HG03439 (cell line): ENCODE measurements around the gene NDUFV3.
A peak's percentile ranks its signal among the peaks of the same experiment; 100 is the strongest.
"Not testable (repeated sequence)": the region's sequence is repeated elsewhere in the genome, so short reads cannot be mapped to it uniquely, and the experiment has no call there.

Experiments
- ATAC-seq: cut with Tn5 transposase; IDR thresholded peaks from one replicate; pipeline ENCODE4 v1.9.1; 2021; ENCODE audit warnings: mild to moderate bottlenecking, moderate library complexity; ENCODE audit not compliant: unreplicated experiment

Gene NDUFV3

DNA sequence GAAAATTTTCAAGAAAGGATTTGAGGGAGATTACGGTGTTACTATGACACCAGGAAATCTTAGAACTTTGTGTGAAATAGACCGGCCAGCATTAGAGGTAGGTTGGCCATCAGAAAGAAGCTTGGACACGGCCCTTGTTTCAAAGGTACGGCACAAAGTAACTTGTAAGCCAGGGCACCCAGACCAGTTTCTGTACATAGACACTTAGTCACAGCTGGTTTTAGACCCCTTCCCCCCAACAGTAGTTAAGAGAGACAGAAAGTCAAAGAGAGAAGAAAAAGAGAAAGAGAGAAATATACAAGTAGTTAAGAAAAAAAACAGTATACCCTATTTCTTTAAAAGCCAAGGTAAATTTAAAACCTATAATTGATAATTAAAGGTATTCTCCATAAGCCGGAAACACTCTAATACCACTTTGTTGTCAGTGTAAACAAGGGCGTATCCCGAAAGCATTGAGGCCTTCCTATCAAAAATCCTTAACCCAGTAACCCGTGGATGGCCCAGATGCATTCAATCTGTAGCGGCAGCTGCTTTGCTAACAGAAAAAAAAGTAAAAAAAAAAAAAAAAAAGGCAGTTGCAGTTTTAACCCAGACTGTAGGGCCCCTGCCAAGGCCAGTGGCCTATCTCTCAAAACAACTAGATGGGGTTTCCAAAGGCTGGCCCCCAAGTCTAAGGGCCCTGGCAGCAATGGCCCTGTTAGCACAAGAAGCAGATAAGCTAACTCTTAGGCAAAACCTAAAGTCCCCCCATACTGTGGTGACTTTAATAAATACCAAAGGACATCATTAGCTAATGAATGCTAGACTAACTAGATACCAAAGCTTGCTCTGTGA, 40.2 kb downstream of the NDUFV3 start:
- ATAC-seq: not testable (repeated sequence)

DNA sequence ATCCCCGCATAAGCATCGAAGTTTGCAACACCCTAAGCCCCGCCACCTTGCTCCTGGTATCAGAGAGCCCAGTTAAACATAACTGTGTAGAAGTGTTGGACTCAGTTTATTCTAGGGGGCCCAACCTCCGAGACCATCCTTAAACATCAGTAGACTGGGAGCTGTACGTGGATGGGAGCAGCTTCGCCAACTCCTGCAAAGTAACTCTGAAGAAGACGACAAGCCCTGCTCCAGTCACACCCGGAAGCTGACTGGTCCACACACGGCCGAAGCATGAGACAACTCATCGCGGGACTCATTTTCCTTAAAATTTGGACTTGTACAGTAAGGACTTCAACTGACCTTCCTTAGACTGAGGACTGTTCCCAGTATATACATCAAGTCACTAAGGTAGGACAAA, 40.9 kb downstream of the NDUFV3 start:
- ATAC-seq: not testable (repeated sequence)

DNA sequence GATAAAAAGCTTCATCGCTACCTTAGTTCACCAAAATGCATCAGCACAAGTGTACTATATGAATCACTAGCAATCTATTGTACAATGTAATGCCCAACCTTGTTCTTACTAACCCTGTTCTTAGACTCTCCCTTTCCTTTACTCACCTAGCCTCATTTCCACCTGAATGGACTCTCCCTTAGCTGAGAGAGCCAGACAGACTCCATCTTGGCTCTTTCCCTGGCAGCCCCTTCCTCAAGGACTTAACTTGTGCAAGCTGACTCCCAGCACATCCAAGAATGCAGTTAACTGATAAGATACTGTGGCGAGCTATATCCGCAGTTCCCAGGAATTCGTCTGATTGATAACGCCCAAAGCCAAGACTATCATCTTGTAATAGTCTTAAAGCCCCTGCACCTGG, 43.3 kb downstream of the NDUFV3 start:
- not testable (repeated sequence) for ATAC-seq

DNA sequence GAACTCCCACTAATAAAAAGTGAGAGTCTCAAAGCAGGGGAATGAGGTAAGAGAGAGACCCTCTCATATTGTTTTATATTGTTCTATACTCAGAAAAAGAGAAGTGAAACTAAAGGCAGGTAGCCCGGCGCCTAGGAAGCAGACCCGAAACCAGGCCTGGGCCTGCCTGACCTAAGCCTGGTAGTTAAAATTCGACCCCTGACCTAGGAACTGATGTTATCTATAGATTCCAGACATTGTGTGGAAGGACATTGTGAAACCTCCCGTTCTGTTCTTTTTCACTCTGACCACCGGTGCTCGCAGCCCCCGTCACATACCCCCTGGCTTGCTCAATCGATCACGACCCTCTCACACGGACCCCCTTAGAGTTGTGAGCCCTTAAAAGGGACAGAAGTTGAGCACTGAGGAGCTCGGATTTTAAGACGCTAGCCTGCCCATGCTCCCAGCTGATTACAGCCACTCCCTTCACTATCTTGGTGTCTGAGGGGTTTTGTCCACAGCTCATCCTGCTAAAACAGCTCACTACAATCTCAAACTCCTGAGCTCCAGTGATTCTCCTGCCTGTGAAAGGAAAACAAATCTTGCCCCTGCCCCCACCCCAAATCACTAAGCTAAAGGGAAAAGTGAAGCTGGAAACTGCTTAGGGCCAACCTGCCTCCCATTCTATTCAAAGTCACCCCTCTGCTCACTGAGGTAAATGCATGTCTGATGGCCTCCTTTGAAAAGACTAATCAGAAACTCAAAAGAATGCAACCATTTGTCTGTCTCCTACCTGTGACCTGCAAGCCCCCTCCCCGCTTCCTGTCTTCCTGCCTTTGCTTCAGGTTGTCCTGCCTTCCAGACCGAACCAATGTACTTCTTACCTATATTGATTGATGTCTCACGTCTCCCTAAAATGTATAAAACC, 44.2 kb downstream of the NDUFV3 start:
- ATAC-seq: not testable (repeated sequence)

DNA sequence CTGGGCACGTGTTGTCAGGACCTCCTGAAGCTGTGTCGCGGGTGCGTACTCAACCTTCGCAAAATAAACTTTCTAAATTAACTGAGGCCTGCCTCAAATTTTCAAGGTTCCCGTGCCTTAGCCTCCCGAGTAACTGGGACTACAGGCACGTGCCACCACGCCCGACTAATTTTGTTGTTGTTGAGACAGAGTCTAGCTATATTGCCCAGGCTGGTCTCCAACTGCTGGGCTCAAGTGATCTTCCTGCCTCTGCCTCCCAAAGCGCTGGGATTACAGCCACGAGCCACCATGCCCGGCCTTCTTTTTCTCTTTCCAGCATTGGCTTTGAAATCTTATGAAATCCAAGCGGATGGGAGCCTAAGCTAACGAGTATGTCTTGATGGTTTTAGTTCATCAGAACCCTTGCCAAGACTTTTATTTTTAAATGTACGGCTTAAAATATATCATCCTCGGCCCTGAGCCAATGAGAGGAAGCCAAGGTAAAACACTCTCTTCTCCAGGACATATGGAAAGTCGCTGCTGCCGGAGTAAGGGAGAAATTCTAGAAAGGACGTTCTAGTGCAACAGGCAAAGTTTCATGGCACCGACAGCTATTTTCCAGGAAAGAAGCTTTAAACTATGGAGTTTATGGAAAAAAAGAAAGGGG, 45.0 kb downstream of the NDUFV3 start:
- no peak for ATAC-seq

DNA sequence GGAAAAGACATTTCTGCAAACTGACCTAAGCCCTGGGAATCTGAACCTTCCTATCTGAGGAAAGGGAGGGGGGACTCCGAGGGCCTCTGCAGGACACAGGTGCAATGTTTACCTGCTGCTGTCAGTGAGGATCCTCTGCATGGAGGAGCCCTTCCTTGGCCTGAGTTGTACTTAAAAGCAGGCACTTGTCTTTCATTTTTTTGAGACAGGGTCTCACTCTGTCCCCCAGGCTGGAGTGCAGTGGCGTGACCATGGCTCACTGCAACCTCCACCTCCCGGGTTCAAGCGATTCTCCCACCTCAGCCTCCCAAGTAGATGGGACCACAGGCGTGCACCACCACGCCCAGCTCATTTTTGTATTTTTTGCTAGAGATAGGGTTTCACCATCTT, 45.5 kb downstream of the NDUFV3 start:
- not testable (repeated sequence) for ATAC-seq

DNA sequence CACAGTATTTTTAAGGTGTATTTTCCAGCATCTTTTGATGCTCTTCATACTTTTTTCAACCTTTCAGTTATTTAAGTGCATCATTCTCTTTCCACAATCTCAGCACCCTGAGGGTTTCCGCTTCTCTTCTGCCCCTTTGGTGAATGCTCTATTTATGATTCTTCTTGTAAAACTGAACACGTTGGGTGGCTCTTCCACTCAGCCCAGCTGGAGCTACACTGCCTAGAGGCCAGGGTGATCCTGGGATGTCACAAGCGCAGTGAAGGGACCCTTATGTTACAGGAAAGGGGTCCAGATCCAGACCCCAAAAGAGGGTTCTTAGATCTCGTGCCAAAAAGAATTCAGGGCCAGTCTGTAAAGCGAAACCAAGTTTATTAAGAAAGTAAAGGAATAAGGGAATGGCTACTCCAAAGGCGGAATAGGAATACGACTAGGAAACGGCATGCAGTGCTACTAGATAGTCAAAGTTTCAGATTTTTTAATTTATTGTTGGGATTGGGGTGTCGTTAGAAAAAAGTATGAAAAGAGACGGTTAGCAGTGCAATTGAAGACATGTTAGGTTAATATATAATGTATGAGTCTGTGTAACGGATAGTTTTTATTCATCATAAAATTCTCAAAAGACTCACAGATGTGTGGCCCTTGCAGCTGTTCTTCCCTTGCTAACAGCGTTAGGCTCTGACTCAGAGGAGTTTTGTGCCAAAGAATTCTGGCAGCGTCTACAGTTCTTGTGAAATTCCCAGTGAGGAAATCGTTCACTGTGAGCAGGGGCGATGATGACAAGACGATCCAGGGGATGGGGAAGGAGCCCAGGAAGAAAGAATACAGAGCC, 46.7 kb downstream of the NDUFV3 start:
- no peak for ATAC-seq

DNA sequence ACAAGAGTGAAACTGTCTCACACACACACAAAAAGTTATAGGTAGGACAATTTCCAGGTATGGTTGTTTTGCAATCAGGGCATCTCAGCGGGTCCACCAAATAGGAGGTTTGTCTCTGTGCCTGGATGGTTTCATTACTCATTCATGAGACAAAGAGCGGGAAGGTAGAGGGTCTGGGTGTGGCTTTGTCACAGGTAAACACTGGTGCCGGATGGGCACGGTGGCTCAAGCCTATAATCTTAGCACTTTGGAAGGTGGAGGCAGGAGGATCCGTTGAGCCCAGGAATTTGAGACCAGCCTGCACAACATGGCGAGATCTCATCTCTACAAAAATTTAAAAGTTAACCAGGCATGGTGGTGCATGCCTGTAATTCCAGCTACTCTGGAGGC, 48.6 kb downstream of the NDUFV3 start:
- no peak for ATAC-seq

DNA sequence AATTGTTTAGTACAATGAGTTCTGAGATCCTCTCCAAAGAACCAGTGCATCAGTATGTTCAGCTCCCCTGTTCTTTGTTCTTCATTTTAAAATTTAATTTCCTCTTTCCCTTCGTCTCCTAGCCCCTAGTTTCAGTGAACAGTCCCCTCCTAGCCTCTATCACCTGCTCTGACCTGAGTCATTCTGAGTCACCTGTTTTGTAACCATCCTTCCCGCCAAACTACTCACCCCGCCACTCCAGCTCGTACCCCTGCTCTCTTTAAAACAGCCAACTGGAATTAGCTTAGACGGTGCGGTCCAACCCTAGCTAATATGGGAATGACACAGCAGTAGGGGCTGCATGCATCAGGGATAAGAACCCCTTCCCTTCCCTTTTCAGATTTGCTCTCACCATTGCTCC, 49.1 kb downstream of the NDUFV3 start:
- no peak for ATAC-seq

DNA sequence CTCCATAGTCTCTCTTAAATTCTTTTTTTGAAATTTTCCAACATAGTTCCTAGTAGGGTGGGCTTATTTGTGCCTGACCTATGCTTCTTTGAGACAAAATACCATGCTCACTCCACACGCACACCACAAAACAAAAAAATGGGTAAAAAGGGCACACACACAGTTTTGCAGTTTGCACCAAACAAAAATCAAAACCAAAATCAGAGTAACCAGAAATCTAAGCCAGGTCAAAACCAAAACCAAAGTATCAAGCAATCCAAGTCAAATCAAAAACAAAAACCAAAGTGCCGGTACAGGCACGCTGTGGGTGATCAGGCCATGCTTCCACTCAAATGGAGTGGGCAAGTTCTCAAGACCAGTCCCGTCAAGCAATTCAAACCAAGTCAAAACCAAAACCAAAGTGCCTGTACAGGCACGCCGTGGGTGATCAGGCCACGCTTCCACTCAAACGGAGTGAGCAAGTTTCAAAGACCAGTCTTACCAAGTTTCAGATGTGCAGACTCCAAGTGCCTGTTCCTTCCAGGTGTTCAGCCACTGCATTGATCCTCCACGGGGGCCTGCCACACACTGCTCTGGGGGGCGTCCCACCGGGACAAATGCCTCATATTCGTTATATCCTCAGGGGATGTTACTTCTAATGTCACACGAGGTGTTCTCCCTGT, 56.1 kb downstream of the NDUFV3 start:
- not testable (repeated sequence) for ATAC-seq

DNA sequence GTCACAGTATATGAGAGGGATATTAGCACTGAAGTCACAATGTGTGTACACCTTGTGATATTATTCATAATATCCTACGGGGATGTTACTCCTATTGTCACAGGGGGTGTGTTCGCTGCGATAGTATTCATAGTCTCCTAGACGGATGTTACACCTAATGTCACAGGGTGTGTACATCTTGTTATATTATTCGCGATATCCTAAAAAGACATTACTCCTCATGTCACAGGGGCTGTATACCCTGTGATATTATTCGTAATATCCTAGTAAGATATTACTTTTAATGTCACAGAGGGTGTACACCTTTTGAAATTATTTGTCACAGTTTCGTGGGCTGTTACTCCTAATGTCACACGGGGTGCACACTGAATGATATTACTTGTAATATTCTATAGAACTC, 58.1 kb downstream of the NDUFV3 start:
- ATAC-seq: not testable (repeated sequence)

DNA sequence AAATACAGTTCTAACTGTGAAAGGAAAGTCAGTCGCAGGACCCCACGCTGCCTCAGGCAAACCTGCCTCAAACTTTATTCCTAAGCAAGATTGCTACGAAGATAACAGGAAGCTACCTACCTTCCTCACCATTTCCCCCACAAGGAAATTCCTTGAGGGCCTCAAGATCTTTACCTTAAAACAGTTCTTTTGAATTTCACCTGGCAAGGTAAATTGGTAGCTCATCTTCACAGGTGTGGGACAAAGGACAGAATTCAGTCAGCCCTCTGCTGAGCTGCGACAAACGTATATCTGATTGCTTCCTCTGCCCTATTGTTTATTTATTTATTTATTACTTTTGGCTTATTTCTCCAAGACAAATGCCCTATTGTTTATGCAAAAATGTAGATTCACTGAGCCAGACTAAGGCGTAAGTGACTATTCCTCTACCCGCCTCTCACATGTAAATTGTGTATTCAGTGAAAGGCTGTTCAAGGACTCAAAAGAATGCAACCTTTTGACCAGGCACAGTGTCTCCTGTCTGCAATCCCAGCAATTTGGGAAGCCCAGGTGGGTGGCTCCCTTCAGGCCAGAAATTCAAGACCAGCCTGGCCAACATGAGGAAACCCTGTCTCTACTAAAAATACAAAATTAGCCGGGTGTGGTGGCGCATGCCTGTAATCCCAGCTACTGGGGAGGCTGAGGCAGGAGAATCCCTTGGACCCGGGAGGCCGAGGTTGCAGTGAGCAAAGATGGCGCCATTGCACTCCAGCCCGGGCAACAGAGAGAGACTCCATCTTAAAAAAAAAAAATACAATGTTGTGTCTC, 63.9 kb downstream of the NDUFV3 start:
- ATAC-seq: peak; percentile 100

DNA sequence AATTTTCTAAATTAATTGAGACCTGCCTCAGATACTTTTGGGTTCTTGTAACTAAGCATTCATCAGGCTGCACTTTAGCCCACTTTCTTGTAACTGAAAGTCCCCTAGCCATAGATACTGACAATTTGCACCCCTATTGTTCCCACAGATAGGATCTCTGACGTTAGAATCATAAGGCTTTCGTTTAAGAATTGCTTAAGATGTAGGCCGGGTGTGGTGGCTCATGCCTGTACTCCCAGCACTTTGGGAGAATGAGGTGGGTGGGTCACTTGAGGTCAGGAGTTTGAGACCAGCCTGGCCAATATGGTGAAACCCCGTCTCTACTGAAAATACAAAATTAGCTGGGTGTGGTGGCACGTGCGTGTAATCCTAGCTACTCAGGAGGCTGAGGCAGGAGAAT, 65.0 kb downstream of the NDUFV3 start:
- ATAC-seq: not testable (repeated sequence)

DNA sequence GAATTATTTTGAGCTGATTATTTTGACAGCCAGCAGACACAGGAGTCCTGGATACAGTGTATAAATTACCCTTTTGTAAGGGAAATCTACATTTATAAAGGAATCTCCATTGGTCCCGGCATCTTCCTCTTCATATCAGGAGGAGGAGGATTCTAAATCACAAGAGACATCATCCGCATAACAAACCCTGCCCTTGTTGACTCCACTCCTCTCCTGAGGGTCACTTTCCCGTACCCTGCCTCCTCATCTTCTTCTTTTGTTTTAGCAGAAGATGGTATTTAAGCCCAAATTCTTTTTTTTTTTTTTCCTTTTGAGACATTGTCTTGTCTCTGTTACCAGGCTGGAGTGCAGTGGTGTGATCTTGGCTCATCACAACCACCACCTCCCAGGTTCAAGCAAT, 66.6 kb downstream of the NDUFV3 start:
- ATAC-seq: no peak

DNA sequence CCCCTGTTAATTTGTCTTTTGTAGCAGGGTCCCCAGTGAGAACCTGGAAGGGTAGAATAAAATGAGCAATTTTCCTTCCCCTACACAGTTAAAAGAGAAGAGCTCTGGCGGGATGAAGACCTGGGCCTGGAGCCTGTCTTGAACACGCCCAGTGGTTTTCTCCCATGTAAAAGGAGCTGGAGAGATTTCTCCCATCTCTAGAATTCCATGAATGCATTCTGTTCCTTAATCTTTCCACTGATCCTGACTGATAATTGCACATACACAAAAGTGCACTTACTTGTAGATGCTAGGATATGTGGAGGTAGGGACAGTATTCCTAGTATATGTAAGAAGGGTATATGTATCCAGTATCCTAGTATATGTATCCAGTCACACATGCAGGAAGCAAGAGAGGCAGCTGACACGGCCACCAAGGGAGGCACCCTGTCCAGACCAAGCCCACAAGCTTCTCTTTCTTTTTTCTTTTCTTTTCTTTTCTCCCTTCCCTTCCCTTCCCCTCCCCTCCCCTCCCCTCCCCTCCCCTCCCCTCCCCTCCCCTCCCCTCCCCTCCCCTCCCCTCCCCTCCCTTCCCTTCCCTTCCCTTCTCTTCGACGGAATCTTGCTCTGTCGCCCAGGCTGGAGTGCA, 69.4 kb downstream of the NDUFV3 start:
- ATAC-seq: no peak
